ENCODE measurements around the gene SLC16A12.

Gene SLC16A12, protein sequence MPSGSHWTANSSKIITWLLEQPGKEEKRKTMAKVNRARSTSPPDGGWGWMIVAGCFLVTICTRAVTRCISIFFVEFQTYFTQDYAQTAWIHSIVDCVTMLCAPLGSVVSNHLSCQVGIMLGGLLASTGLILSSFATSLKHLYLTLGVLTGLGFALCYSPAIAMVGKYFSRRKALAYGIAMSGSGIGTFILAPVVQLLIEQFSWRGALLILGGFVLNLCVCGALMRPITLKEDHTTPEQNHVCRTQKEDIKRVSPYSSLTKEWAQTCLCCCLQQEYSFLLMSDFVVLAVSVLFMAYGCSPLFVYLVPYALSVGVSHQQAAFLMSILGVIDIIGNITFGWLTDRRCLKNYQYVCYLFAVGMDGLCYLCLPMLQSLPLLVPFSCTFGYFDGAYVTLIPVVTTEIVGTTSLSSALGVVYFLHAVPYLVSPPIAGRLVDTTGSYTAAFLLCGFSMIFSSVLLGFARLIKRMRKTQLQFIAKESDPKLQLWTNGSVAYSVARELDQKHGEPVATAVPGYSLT

GRCh38 chr10:89535171-89536012, at the start of gene SLC16A12:
SLC16A12 (minus strand) TSS chr10:89535594; CDS start chr10:89462578, 73,016 bp downstream.
- no peak for DNase-seq (ENCODE audit: low spot score)

DNA sequence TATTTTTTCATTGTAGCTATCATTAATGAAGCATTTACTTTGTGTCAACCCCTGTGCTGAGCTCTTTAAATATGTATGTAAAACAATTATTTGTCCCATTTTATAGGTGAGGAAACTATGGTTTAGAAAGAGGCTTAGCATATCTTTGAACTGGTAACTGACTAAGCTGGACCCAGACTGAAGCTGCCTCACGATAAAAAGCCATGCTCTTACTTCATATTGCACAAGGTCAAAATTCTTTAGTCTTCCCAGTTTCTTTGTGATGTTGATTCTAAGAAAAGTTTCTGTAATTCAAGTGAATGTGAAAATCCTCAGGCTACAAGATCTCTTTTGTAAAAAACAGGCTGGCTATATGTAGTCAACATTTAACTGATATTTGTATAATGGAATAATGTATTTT, 46.6 kb upstream of the SLC16A12 start:
- DNase-seq (ENCODE audit: low spot score) = no peak

DNA sequence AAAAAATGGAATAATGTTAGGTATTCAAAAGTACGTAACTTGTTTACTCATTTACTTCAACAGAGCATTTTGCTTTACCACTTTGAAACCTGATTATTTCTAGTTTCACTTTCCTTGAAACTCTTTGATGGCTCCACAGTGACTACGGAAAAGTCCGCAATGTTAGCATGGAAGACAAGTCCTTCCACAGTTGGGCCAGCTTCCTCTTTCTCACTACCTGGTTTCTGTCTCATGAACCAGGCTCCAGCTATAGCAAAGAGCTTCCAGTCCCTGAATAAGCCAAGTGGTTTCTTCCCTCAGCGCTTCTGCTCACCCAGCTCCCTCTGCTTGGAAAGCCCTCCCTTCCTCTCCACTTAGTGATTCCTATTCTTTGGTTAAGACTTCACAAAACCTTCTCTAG, 44.8 kb upstream of the SLC16A12 start:
- no peak for DNase-seq (ENCODE audit: low spot score)

DNA sequence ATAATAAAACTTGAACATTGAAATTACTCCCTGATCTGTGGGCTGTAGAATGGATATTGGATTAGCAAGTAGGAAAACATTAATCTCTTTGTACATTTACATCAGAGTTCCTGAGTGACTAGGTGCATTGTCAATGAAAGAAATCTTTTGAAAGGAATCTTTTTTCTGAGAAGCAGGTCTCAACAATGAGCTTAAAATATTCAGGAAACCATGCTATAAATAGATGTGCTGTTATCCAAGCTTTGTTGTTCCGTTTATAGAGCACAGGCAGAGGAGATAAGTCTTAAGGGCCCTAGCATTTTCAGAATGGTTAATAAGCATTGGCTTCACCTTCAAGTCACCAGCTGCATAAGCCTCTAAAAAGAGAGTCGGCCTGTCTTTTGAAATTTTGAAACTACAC, 41.3 kb upstream of the SLC16A12 start:
- DNase-seq (ENCODE audit: low spot score) = no peak

- no peak for DNase-seq (ENCODE audit: low spot score)
Measured at GRCh38 chr10:89576022-89576421, 40.6 kb upstream of the SLC16A12 start.

DNA sequence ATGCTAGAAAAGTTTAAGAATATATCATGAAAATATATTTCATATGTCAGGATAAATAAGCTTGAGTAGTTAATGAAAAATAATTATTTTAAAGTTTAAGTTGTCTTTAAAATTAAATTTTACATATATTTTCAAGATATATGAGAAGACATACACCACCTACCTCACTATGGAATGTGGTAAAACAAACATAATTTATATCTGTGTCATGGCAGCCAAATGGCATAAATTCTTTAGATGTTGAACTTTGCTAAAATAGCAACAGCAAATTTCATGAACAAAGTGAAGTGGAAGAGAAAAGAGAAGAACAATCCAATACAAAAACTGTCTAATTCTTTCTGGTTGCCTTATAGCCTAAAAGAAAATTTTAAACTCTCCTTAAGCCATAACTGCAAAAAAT, 39.6 kb upstream of the SLC16A12 start:
- DNase-seq (ENCODE audit: low spot score) = no peak

DNA sequence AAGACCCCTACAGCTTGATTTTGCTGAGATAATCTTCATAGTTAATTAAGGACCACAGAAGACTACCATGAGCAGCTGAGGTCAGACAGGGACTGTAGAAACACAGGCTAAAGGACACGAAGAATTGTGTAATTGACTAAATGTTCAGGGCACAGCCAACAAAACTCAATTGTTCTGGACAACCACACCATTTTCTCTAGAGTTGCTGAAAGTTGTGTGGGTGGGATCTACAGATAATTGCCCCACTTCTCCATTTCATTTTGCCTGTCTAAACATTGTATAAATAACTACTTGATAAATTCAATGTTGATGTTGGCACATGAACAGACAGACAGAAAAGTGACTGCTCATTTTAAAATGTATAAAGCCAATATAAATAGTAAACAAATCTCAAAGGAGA, 39.0 kb upstream of the SLC16A12 start:
- no peak for DNase-seq (ENCODE audit: low spot score)

GRCh38 chr10:89567576-89568245, 32.3 kb upstream of the SLC16A12 start:
- no peak for DNase-seq (ENCODE audit: low spot score)

DNA sequence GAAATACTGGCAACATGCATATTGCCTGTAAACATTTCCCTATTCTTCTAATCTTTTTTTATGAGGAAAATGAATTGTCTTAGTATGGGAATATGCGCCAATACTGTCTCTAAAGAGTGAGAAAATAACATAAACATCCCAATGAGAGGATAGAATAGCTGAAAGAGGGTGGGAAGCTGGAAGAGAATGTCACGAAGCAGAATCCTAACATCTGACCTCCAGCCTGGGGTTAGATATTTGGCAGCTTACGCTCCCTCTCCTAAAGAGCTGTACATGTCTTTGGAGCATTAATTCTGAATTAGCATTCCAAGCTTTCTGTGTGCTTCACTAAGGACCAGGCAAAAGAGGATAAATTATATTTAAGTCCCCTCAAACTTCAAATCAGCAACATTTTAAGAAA, 31.6 kb upstream of the SLC16A12 start:
- no peak for DNase-seq (ENCODE audit: low spot score)

- no peak for DNase-seq (ENCODE audit: low spot score)
Measured at GRCh38 chr10:89566095-89566950, 30.9 kb upstream of the SLC16A12 start.

DNA sequence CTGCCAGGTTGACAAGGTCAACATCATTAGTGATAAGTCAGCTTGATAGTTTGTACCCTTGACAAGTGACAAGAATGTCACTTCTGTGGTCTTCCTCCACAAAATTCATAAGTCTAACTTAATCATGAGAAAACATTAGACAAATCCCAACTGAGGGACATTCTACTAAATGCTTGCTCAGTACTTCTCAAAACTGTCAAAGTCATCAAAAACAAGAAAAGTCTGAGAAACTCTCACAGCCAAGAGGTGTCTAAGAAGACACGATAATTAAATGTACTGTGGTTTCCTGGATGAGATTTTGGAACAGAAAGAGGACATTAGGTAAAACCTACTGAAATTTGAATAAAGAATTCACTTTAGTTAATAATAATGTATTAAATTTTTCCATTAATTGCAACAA, 29.8 kb upstream of the SLC16A12 start:
- DNase-seq (ENCODE audit: low spot score) = no peak

DNA sequence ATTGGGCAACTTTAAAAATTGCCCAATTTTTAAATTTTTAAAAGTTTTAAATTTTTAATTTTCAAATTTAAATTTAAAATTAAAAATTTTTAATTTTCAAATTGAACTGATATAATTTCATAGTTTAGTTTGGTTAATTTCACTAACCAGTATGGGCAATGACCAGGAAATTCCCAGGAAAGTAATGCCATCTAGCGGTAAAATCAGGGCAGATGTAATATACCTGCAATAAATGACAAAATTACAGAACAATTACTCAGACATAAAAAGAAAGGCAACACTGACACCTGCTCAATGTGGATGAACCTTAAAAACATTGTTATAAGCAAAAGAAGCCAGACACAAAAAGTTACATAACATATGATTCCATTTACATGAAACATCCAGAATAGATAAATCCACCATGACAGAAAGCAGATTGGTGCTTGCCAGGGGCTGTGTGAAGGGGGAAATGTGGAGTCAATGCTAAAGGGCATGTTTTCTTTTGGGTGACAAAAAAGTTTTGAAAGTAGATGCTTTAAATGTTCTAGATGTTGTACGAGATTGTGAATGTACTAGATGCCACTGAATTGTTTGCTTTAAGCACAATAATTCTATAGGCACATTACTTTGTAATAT, 28.6 kb upstream of the SLC16A12 start:
- DNase-seq (ENCODE audit: low spot score) = peak; percentile 45

DNA sequence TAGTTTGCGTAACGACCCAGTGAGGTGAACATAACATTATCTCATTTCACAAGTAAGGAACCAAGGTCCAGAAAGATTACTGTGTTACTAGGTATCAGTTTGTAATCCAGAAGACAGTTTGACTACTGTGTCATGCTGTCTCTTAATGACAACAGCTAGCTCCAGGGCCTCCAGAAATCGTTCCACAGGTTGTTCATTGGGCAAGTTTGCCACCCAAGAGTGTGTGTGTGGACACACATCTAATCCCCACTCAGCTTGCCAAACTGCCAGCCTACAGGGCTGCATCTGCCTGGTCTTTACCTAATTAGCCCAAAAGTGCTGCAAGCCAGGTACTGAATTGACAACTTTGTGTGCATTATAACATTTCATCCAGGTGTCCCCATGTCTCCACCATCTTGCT, 27.9 kb upstream of the SLC16A12 start:
- DNase-seq (ENCODE audit: low spot score) = no peak

DNA sequence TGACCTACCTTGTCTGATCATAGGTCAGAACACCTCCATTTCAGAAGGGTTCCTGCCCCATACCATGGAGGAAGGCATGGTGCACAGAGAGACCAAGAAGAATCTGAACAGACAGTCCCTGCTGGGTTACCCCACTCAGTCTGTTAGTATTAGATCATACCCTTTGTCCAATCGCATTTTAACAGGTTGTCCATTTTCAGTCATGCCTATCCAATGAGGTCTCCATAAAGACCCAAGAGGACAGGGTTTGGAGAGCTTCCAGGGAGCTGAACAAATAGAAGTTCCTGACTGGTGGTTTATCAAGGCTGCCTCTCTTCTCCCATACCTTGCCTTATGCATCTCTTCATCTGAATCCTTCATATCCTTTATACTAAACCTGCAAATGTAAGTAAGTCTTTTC, 21.2 kb upstream of the SLC16A12 start:
- no peak for DNase-seq (ENCODE audit: low spot score)

GRCh38 chr10:89555688-89556445, 20.5 kb upstream of the SLC16A12 start:
- DNase-seq (ENCODE audit: low spot score) = no peak

DNA sequence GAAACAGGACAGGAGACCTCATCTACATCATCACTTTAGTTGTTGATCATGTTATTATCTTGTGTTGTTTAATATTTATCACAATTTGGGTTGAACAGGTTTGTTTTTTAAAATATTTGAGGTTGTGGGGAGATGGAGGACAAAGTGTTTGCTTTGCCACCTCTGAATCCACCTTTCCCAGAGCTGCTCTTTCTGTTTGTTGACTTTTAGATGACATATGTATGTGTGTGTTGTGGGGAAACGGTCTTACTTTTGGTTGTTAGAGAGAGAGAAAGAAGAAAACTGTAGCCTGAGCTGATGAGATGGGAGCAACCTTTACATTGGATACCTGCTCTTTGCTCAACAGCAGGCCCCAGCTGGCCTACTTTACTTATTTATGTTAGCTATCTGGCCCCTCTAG, 19.0 kb upstream of the SLC16A12 start:
- no peak for DNase-seq (ENCODE audit: low spot score)

DNA sequence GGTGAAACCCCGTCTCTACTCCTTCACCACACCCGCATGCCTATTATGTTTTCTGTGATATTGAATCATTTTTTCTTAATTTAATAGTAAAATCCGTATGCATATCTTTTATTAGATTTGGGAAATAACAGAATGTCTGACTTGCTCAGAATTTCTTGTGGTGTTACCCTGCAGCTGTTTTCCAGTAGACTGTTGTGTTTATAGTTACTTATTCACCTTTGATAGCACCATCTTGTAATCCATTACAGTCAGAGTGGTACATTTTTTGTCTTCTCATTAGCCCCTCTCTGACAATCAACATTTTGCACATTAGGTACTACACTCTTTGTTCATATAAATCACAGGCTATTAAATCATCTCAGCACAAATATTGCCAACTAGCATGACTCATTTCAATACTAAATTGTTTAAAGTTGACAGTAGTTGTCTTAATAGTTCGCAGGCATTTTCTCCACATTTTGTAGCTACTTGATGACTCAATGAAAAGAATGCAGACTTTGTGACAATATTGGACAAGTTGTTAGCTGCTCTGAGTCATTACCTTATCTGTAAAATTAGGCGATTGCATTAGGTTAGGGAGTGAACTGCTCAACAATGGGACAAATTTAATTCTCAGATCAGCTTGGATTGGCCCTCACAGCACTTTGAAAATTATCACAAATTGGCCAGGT, 17.8 kb upstream of the SLC16A12 start:
- peak; percentile 8 for DNase-seq (ENCODE audit: low spot score)

DNA sequence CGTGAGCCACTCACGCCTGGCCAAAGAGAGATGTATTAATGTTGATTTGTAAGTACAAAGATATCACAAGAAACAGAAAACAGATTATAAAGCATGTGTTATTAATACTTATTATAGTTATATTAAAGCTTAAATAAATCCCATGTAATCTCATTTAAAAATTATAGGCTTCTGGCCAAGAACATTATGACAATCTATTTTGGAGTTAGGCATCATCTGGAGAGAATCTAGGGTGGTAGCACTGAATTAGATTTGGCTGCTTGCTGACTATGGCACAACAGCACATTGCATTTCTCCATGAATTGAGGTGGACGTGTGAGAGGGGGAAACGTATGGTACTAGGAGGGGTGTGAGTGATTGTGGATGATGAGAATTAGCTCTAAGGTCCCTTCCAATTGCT, 16.8 kb upstream of the SLC16A12 start:
- DNase-seq (ENCODE audit: low spot score) = no peak

DNA sequence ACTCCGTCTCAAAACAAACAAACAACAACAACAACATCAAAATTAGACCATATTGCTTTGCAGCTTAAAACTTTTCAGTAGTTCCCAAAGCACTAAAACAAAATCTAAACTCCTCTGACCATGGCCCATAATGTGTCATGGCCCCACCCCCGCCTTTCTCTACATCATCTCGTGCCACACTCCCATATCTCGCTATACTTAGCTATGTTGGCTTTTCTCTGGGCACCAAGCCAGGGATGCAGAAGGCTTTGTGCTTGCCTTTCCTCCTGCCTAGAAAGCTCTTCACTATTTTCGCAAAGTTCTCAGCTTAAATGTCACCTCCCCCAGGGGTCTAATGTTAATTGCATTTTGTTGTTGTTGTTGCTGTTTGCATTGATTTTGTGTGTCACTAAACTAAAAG, 15.1 kb upstream of the SLC16A12 start:
- DNase-seq (ENCODE audit: low spot score) = no peak

DNA sequence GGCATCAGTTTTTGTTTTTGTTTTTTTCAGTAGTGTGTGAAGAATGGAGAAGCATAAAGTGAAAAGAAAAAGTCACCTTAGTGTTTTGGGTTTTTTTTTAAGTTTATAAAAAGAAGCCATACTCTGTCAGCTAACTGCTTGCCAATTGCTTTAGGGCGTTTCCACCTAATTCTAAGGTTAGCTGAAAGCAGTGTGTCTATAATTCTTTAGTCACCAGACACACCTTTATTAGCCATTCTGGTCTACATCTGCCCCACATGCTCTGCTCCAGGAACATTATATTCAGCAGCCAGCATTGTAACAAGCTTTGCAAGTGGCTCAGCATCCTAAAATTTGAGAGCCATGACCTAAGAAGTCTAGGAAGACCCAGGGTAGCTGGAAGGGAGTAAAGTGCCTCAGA, 14.1 kb upstream of the SLC16A12 start:
- DNase-seq (ENCODE audit: low spot score) = no peak
